GM18526 (cell line): ENCODE data around the gene F12.

Experiments used
- POLR2A ChIP-seq: IDR thresholded peaks from 3 replicates; pipeline ENCODE4 v1.6.1; 2011; ENCODE audit not compliant: insufficient read length; ENCODE audit errors: extremely low read depth

The F12 gene

GRCh38 chr5:177412603-177413233 lies 3.4 kb upstream of the F12 start:
- TF ChIP-seq POLR2A: peak; percentile 21

DNA sequence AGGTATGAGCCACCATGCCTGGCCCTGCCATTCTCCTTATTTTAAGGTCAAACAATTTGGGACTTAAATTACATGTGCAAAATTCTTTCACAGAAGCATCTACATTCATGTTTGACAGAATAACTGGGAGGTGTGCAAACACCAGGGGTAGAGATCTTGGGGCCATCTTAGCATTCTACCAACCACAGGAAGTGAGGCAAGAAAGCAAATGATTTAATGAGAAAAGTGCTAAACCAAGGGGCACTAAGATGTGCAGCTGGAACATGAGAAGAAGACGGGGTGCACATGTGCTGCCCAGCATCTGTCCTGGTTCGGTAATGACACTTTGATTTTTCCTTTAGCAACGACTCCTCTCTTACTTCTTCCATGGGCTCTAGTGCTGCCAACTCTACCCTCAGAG lies 1.2 kb upstream of the F12 start:
- TF ChIP-seq POLR2A: no peak

- no peak for TF ChIP-seq POLR2A
Measured at GRCh38 chr5:177405805-177406204, 3.6 kb downstream of the F12 start.

- no peak for TF ChIP-seq POLR2A
Measured at GRCh38 chr5:177405312-177405711, 4.1 kb downstream of the F12 start.

- TF ChIP-seq POLR2A: no peak
Measured at GRCh38 chr5:177404641-177405179, 4.7 kb downstream of the F12 start.

DNA sequence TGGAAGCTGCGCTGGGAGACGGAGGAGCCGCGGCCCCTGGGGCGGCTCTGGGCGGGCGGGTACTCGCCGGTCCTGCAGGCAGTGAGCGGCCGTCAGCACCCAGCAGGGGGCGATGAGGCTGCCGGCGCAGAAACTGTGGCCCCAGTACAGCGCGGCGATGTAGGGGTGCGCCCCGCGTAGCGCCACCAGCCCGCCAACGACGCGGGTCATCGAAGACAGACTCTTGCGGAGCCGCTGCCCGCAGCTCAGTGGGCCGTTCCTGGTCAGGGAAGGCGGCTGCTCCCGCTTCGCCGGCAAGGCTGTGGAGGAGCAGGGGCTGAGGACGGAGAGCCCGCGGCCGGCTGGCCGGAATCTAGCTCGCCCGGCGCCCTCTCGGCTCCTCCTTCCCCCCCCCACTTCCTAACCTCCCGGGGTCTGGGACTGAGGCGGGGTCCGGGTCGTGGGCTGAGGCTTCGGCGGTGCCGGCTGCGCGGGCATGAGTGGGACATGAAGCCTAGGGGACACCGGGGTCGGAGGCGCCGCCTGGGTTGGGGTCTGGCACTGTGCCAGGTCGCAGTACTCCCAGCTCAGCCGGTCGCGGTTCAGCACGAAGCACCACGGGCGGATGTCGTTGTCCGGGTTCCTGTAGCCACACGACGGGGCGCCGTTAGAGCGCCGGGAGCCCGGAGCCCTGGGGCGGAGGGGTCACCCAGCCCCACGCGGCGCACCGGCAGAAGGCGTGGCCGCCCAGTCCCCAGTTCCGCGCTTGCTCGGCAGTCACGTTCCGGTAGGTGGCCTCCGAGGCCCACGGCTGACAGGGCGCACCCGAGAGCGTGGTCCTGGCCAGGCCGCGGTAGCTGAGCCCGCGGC lies 5.3 kb downstream of the F12 start:
- peak; percentile 25 for TF ChIP-seq POLR2A

DNA sequence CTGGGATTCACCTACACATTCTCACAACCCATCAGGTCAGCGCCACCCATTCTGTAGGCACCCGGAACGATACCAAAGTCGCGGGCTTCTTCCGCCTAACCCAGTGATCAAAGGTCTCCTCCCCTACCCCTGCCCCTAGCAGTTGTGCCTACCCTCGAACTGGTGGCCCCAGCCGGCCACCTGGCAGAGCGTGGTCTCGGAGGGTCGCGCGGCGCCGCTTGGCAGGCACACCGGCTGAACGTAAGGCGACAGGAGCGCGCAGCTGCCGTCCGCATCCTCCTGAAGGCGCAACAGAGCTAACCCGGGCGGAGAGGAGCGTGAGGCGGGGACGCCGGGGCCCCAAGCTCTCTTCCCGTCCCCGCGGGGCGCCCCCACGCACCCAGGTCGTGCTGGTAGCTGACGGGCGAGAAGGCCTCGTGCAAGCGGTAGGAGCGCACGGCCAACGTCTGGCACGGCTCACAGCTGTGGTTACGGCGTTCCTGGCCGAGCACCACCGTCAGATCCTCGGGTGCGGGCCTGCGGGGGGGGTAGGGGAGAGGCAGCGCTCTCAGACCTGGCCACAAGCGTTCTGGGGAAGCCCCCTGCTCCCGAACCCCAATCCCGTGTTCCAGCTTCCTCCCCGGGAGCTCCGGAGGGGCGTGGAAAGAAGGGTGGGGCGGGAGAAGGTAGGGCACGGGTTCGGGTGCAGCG lies 6.1 kb downstream of the F12 start:
- no peak for TF ChIP-seq POLR2A

- TF ChIP-seq POLR2A: no peak
Measured at GRCh38 chr5:177402271-177403043, 6.9 kb downstream of the F12 start.

- no peak for TF ChIP-seq POLR2A
Measured at GRCh38 chr5:177399997-177400868, 9.1 kb downstream of the F12 start, which contains the start of gene PFN3. Gene PFN3, minus strand, starts transcription at chr5:177400661. Its CDS starts 85 bp downstream, at chr5:177400576.

DNA sequence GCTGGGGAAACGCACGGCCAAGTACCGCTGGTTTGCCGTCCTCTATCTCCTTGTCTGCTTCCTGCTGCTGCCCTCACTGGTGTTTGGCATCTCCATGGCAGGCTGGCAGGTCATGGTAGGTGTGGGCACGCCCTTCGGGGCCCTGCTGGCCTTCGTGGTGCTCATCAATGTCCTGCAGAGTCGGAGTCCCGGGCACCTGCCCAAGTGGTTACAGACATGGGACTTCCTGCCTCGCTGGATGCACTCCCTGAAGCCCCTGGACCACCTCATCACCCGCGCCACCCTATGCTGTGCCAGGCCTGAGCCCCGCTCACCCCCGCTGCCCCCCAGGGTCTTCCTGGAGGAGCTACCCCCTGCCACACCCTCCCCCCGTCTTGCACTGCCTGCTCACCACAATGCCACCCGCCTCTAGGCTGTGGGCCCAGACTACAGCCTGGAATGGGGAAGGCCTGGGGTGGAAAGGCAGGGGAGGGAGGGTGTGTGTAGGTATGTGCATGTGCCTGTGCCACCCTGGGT lies 11.4 kb downstream of the F12 start:
- no peak for TF ChIP-seq POLR2A

GRCh38 chr5:177396807-177397206 lies 12.6 kb downstream of the F12 start:
- TF ChIP-seq POLR2A: no peak

- TF ChIP-seq POLR2A: no peak
Measured at GRCh38 chr5:177396078-177396477, 13.3 kb downstream of the F12 start.

GRCh38 chr5:177393990-177394389 lies 15.4 kb downstream of the F12 start:
- TF ChIP-seq POLR2A: no peak
